Measurements from ENCODE around the gene GGT6.

- no peak for TF ChIP-seq CTCF (conservative IDR thresholded peaks at IDR 0.05)
- TF ChIP-seq EZH2 (IDR thresholded peaks at IDR 0.05; ENCODE audit: low read depth), result no peak
These were observed 43.8 kb upstream of the GGT6 start for GRCh38 chr17:4604111-4604644.
